ENCODE measurements around the gene SZT2. TPM values are rescaled to one million over a fixed set of nuclear protein-coding genes. Genes with fewer than 3 reads are reported as not detected.
A peak's percentile ranks its signal among the peaks of the same experiment; 100 is the strongest.

SZT2 gene
- total RNA-seq, 2 donors from 2014 or later = 30.3 to 76.9 TPM

GRCh38 chr1:43357251-43357650 is 32.4 kb upstream of the SZT2 start:
- Histone ChIP-seq H3K27me3 (replicated peaks; ENCODE audit: insufficient read depth) (no peaks in the 10 kb centered on the region), H3K36me3 (no peaks in the 10 kb centered on the region), H3K9me3 (no peaks in the 10 kb centered on the region), H3K27ac (no peak overlapping the region), H3K4me1 (replicated peaks) (peaks cover 5% of the 10 kb centered on the region), H3K4me3 (no peak overlapping the region)
- intact Hi-C loops (cut with DNase I) = no loop called here
- no peak for DNase-seq (ENCODE audit: low spot score)
- TF ChIP-seq POLR2AphosphoS5 (IDR thresholded peaks at IDR 0.05) (no peak), POLR2A (IDR thresholded peaks at IDR 0.05) (no peak), CTCF (IDR thresholded peaks at IDR 0.05) (no peak)
- WGBS = 92% methylated on average over 4 of the region's 4 CpGs

- H3K9me3 ChIP-seq = no peaks in the 10 kb centered on the region
- intact Hi-C loops (cut with DNase I) = no loop called here
- WGBS = under 1% methylated on average over 33 of the region's 33 CpGs
- peaks cover 5% of the 10 kb centered on the region for H3K4me1 ChIP-seq (replicated peaks)
- H3K27ac ChIP-seq = peak overlapping the region; percentile 87 to 92
- H3K36me3 ChIP-seq = peaks cover 0 to 1% of the 10 kb centered on the region in 2 donors
- no peak for DNase-seq (ENCODE audit: low spot score)
- peak overlapping the region; percentile 56 to 59 for H3K4me3 ChIP-seq
- no peaks in the 10 kb centered on the region for H3K27me3 ChIP-seq (replicated peaks; ENCODE audit: insufficient read depth)
- TF ChIP-seq POLR2AphosphoS5 (IDR thresholded peaks at IDR 0.05) (no peak), CTCF (IDR thresholded peaks at IDR 0.05) (peak in 2 of 4 experiments; percentile 46 to 50), POLR2A (IDR thresholded peaks at IDR 0.05) (no peak)
These were observed 31.5 kb upstream of the SZT2 start for GRCh38 chr1:43358121-43358745.

- peaks cover 0 to 9% of the 10 kb centered on the region in 2 donors for H3K36me3 ChIP-seq
- peak; percentile 98 for DNase-seq (ENCODE audit: low spot score)
- H3K27me3 ChIP-seq (replicated peaks; ENCODE audit: insufficient read depth) = no peaks in the 10 kb centered on the region
- no peak for TF ChIP-seq CTCF (IDR thresholded peaks at IDR 0.05)
- TF ChIP-seq POLR2A (IDR thresholded peaks at IDR 0.05) = peak; percentile 2
- TF ChIP-seq POLR2AphosphoS5 (IDR thresholded peaks at IDR 0.05) = peak; percentile 95
- 1% methylated on average over 55 of the region's 59 CpGs for WGBS
- intact Hi-C loops (cut with DNase I) = no loop called here
- H3K4me1 ChIP-seq (replicated peaks) = peaks cover 5% of the 10 kb centered on the region
- H3K27ac ChIP-seq = peak within 1 kb of the TSS; percentile 87 to 92
- H3K9me3 ChIP-seq = no peaks in the 10 kb centered on the region
- peak within 1 kb of the TSS; percentile 56 to 59 for H3K4me3 ChIP-seq
These were observed 30.7 kb upstream of the SZT2 start, which contains the start of gene CDC20 for GRCh38 chr1:43358746-43359693. Gene CDC20 (plus strand): TSS chr1:43358981. CDS start chr1:43359216, 235 bp downstream.

GRCh38 chr1:43359696-43360095 is 30.0 kb upstream of the SZT2 start:
- Histone ChIP-seq H3K27ac (no peak overlapping the region), H3K4me3 (no peak overlapping the region), H3K9me3 (no peaks in the 10 kb centered on the region), H3K36me3 (peaks cover 5 to 14% of the 10 kb centered on the region in 2 donors), H3K27me3 (replicated peaks; ENCODE audit: insufficient read depth) (no peaks in the 10 kb centered on the region), H3K4me1 (replicated peaks) (peaks cover 5% of the 10 kb centered on the region)
- WGBS = 43% methylated on average over 11 of the region's 11 CpGs
- intact Hi-C loops (cut with DNase I) = no loop called here
- TF ChIP-seq POLR2A (IDR thresholded peaks at IDR 0.05) (no peak), CTCF (IDR thresholded peaks at IDR 0.05) (no peak), POLR2AphosphoS5 (IDR thresholded peaks at IDR 0.05) (no peak)
- DNase-seq (ENCODE audit: low spot score) = no peak
